GM18861 (cell line): ENCODE measurements around the gene OR6C65.
"Not testable (repeated sequence)": the region's sequence is repeated elsewhere in the genome, so short reads cannot be mapped to it uniquely, and the experiment has no call there.

Source experiments
- ATAC-seq: cut with Tn5 transposase; IDR thresholded peaks from one replicate; pipeline ENCODE4 v1.9.1; 2021; ENCODE audit not compliant: unreplicated experiment

Gene OR6C65

GRCh38 chr12:55400229-55400628, at the start of gene OR6C65:
Gene OR6C65, plus strand, starts transcription at chr12:55400529. Its CDS starts 0 bp downstream, at chr12:55400529.
- no peak for ATAC-seq

DNA sequence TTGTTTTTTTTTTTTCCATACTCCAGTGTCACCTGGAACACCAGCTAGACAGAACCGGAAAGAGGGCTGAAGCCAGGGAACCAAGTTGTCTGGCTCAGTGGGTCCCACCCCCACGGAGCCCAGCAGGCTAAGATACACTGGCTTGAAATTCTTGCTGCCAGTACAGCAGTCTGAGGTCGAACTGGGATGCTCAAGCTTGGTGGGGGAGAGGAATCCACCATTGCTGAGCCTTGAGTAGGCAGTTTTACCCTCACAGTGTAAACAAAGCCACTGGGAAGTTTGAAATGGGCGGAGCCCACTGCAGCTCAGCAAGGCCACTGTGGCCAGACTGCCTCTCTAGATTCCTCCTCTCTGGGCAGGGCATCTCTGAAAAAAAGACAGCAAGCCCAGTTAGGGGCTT, 45.0 kb upstream of the OR6C65 start:
- not testable (repeated sequence) for ATAC-seq

GRCh38 chr12:55362675-55363074, 37.7 kb upstream of the OR6C65 start, which contains the start of gene OR6C75:
Gene OR6C75, plus strand, starts transcription at chr12:55362975. Its CDS starts 2,136 bp downstream, at chr12:55365111.
- ATAC-seq: no peak

DNA sequence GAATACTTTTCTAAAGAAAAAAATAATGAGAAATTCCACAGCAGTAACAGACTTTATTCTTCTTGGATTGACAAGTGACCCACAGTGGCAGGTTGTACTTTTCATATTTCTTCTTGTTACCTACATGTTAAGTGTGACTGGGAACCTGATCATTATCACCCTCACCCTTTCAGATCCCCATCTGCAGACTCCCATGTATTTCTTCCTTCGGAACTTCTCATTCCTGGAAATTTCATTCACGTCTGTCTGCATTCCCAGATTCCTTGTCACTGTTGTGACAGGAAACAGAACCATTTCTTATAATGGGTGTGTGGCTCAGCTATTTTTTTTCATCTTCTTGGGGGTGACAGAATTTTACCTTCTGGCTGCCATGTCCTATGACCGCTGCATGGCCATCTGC, 35.2 kb upstream of the OR6C65 start:
- no peak for ATAC-seq

GRCh38 chr12:55372521-55372920, 27.8 kb upstream of the OR6C65 start:
- ATAC-seq: no peak

DNA sequence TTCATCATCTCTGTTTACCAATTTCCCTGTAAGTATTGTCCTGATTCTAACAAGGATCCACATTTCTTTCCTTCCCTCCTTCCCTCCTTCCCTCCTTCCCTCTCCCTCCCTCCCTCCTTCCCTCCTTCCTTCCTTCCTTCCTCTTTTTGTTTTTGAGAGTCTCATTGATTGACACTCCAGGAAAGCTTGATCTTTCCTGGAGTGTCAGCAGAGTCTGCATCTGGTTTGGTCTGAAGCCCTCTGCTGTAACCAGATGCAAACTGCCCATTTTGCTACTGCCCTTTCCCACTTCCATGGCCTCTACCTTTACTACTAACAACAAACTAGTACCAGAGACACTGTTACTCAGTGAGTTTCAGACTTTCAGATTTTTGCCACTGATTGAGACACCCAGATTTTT, 14.4 kb upstream of the OR6C65 start:
- no peak for ATAC-seq

- no peak for ATAC-seq
Observed at GRCh38 chr12:55392032-55392795, 8.1 kb upstream of the OR6C65 start.

DNA sequence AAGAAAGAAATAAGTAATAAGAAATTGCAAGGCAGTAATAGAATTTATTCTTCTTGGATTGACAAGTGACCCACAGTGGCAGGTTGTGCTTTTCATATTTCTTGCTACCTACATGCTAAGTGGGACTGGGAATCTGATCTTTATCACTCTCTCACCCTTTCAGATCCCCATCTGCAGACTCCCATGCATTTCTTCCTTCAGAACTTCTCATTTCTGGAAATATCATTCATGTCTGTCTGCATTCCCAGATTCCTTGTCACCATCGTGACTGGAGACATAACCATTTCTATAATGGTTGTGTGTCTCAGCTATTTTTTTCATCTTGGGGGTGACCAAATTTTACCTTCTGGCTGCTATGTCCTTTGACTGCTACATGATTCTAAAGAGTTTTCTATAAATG, 4.0 kb upstream of the OR6C65 start:
- ATAC-seq: no peak

GRCh38 chr12:55407866-55408265, 7.5 kb downstream of the OR6C65 start:
- no peak for ATAC-seq

DNA sequence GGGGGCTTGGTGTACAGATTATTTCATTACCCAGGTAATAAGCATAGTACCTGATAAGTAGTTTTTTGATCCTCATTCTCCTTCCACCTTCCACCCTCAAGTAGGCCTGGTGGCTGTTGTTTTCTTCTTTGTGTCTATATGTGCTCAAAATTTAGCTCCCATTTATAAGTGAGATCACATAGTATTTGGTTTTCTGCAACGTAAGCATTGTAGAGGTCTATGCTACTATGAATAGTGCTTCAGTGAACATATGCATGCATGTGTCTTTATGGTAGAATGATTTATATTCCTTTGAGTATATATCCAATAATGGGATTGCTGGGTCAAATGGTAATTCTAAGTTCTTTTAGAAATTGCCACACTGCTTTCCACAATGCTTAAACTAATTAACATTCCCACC, 8.8 kb downstream of the OR6C65 start:
- ATAC-seq: not testable (repeated sequence)

GRCh38 chr12:55412138-55412537, 11.8 kb downstream of the OR6C65 start:
- ATAC-seq: not testable (repeated sequence)

- ATAC-seq: not testable (repeated sequence)
Observed at GRCh38 chr12:55413498-55414388, 13.4 kb downstream of the OR6C65 start.

- not testable (repeated sequence) for ATAC-seq
Observed at GRCh38 chr12:55414396-55414823, 14.1 kb downstream of the OR6C65 start.

- ATAC-seq: not testable (repeated sequence)
Observed at GRCh38 chr12:55414889-55415288, 14.6 kb downstream of the OR6C65 start.

DNA sequence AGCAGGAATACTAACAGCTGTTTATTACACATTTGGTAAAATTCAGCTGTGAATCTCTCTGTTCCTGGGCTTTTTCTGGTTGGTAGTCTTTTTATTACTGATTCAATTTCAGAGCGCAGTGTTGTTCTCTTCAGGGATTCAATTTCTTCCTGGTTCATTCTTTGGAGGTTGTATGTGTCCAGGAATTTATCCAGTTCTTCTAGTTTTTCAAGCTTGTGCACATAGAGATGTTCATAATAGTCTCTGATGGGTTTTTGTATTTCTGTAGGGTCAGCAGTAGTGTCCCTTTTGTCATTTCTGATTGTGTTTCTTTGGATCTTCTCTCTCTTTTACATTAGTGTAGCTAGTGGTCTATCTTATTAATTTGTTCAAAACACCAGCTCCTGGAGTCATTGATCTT, 16.6 kb downstream of the OR6C65 start:
- ATAC-seq: no peak

DNA sequence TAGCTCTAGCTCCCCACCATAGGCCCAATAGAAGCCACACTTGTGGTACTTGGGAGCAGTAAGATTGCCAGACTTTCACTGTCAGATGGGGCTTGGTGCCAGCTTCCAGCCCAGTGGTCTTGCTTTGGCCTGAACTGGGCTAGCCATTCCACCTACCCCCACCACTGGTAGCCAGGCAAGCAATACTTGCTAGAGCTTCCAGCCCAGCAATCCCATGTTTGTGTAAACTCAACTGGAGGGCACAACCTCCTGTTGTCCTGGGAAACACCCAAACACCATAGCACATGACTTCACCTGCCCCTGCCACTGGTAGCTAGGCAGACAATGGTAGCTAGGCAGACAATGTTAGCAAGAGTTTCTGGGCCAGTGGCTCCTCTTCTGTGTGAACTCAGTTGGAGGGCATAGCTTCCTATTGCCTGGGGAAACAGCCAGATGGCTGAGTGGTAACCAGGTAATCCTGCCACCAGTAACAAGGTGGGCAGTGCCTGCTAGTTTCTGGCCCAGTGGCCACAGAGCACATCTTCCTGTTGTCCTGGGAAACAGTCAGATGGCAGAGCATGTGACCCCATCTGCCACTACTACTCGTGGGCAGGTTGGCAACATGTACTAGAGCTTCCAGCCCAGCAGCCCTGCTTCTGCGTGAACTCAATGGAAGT, 20.1 kb downstream of the OR6C65 start:
- ATAC-seq: no peak

DNA sequence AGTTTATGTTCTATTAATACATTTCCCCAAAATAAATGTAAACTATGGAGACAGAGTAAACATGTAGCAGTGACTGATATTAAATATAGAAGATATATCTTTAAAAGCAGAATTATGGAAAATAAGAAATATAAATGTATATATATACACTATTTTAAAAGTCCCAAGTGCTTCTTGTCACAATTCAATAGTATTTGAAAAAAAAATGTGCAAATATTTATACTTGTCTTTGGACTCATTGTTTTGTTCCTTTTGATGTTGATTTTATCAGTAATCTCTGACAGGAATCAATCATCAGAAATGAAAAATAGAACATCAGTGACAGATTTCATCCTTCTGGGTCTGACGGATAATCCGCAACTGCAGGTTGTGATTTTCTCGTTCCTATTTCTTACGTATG, 25.6 kb downstream of the OR6C65 start, which contains the start of gene OR6C76:
OR6C76 (plus strand) TSS at position 301 of the 400 bp plus-strand sequence; CDS start at position 301, 0 bp downstream.
- ATAC-seq: no peak

GRCh38 chr12:55428331-55429243, 28.3 kb downstream of the OR6C65 start:
- ATAC-seq: no peak

GRCh38 chr12:55441233-55441632, 40.9 kb downstream of the OR6C65 start:
- not testable (repeated sequence) for ATAC-seq

DNA sequence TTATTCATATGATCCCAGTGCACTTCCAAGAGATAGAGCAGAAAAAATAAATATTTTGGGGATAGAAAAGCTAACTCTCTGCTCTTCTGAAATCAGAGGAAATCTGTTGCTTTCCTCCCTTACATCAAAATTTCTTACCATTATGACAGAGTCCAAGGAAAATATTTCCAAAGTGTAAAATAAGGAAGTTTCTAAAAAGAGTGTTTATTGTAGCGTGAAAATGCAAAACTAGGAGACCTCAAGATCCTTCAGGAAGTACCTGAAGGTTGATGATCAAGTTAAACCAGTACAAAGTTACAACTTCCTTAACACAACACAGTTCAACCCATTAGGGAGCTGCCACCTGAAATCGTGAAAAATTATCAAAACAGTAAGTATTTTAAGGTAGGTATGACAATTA, 43.4 kb downstream of the OR6C65 start, which contains the start of gene OR6C2:
OR6C2 (plus strand) TSS at position 301 of the 400 bp plus-strand sequence. CDS start 8,138 bp downstream, outside the sequence.
- ATAC-seq: no peak
